PC-9 (cell line): Measurements from ENCODE around the gene XRCC4. TPM values are rescaled to one million over a fixed set of nuclear protein-coding genes. Genes with fewer than 3 reads are reported as not detected.

ENCODE experiments used
- BruUV-seq: library from RNA; stranded (reverse); fragments of 400-500 nt; replicated peaks from 2 replicates; lab custom pipeline; 2021; lab: Mats Ljungman, UMichigan
- CTCF ChIA-PET: fragments of 300-600 bp; sonication (Branson Sonifier 250); formaldehyde crosslinking; loops from one replicate; lab custom pipeline; 2022; ENCODE audit warnings: antibody characterized with exemption; lab: Charles Lee
- POLR2A ChIA-PET: fragments of 300-600 bp; sonication (Branson Sonifier 250); formaldehyde crosslinking; loops from one replicate; lab custom pipeline; 2022; ENCODE audit warnings: antibody characterized with exemption; ENCODE audit not compliant: unreplicated experiment; lab: Charles Lee
- DNase-seq, 2 experiments: peaks; one replicate each; pipeline versions ENCODE4 v3.0.0 to v3.0.0-alpha.2; 2015 to 2022; ENCODE audit warnings: mixed read lengths in 1 of 2
- H2AFZ ChIP-seq: fragments of 200-600 bp; sonication (generic); 2 replicates; pipeline ENCODE4 v1.8.1; 2017; ENCODE audit warnings: antibody characterized with exemption
- H3F3A ChIP-seq: fragments of 200-600 bp; sonication (generic); 2 replicates; pipeline ENCODE4 v1.8.1; 2017; ENCODE audit warnings: antibody characterized with exemption, mild to moderate bottlenecking, low read depth; ENCODE audit not compliant: insufficient read depth
- H3K27ac ChIP-seq: fragments of 200-600 bp; sonication (generic); 2 replicates; pipeline ENCODE4 v1.6.1; 2016; ENCODE audit warnings: mixed run types
- H3K27me3 ChIP-seq: fragments of 200-600 bp; sonication (generic); 2 replicates; pipeline ENCODE4 v1.6.1; 2016; ENCODE audit warnings: low read depth, mixed run types; ENCODE audit not compliant: insufficient read depth
- H3K36me3 ChIP-seq: fragments of 200-600 bp; sonication (generic); 2 replicates; pipeline ENCODE4 v1.6.1; 2016; ENCODE audit warnings: low read depth, mixed run types
- H3K4me1 ChIP-seq: fragments of 200-600 bp; sonication (generic); replicated peaks from 2 replicates; pipeline ENCODE4 v1.6.1; 2016; ENCODE audit warnings: mixed run types; ENCODE audit not compliant: insufficient read depth
- H3K4me2 ChIP-seq: fragments of 200-600 bp; sonication (generic); 2 replicates; pipeline ENCODE4 v1.6.1; 2017; ENCODE audit warnings: mixed run types
- H3K4me3 ChIP-seq: fragments of 200-600 bp; sonication (generic); 2 replicates; pipeline ENCODE4 v1.6.1; 2016; ENCODE audit warnings: mixed run types
- H3K79me2 ChIP-seq: fragments of 200-600 bp; sonication (generic); 2 replicates; pipeline ENCODE4 v1.6.1; 2017; ENCODE audit warnings: low read depth, mixed run types
- H3K9me2 ChIP-seq: fragments of 200-600 bp; sonication (generic); 2 replicates; pipeline ENCODE4 v1.8.1; 2017; ENCODE audit warnings: mild to moderate bottlenecking; ENCODE audit not compliant: insufficient read depth
- H3K9me3 ChIP-seq: fragments of 200-600 bp; sonication (generic); 2 replicates; pipeline ENCODE4 v1.8.1; 2016; ENCODE audit warnings: low read depth; ENCODE audit not compliant: insufficient read depth
- H4K20me1 ChIP-seq: fragments of 200-600 bp; sonication (generic); 2 replicates; pipeline ENCODE4 v1.8.1; 2017; ENCODE audit not compliant: insufficient read depth
- CTCF ChIP-seq: fragments of 200-600 bp; sonication (generic); conservative IDR thresholded peaks from 2 replicates; pipeline ENCODE4 v1.6.1; 2017; ENCODE audit warnings: mixed run types, antibody characterized with exemption, mild to moderate bottlenecking, moderate library complexity
- EZH2 ChIP-seq: fragments of 200-600 bp; sonication (generic); IDR thresholded peaks from 2 replicates; pipeline ENCODE4 v1.8.0; 2017; ENCODE audit warnings: antibody characterized with exemption, low read depth
- intact Hi-C: fragments of 100-400 bp; cut with micrococcal nuclease; formaldehyde crosslinking; loops from one replicate; pipeline ENCODE4 v1.10.0; 2022; ENCODE audit not compliant: unreplicated experiment
- total RNA-seq: library from RNA; stranded (reverse); gene quantifications from 2 replicates; pipeline ENCODE4 v1.2.3, GENCODE V29; 2021

Gene XRCC4
- total RNA-seq, 1 experiment from 2014 or later, result 12.2 TPM

GRCh38 chr5:83172655-83173054 is 95.3 kb downstream of the XRCC4 start:
- Histone ChIP-seq H3K9me3 (no peaks in the 10 kb centered on the region), H3F3A (no peaks in the 10 kb centered on the region), H3K4me2 (no peak overlapping the region), H3K27me3 (no peaks in the 10 kb centered on the region), H3K79me2 (no peaks in the 10 kb centered on the region), H3K9me2 (no peaks in the 10 kb centered on the region), H3K27ac (no peak overlapping the region), H3K36me3 (no peaks in the 10 kb centered on the region), H2AFZ (no peak overlapping the region), H4K20me1 (no peaks in the 10 kb centered on the region), H3K4me3 (no peak overlapping the region), H3K4me1 (no peaks in the 10 kb centered on the region)
- intact Hi-C loops, result no loop called here
- ChIA-PET POLR2A (no interaction called here), CTCF (no interaction called here)
- no peak for TF ChIP-seq CTCF
- no peak for TF ChIP-seq EZH2
- no TSS peak for BruUV-seq
- DNase-seq, result no peak

GRCh38 chr5:83173826-83174225 is 96.5 kb downstream of the XRCC4 start:
- Histone ChIP-seq H3K4me2 (no peak overlapping the region), H3K4me3 (no peak overlapping the region), H2AFZ (no peak overlapping the region), H3F3A (no peaks in the 10 kb centered on the region), H3K79me2 (no peaks in the 10 kb centered on the region), H3K36me3 (no peaks in the 10 kb centered on the region), H3K9me2 (no peaks in the 10 kb centered on the region), H3K27ac (no peak overlapping the region), H3K4me1 (no peaks in the 10 kb centered on the region), H4K20me1 (no peaks in the 10 kb centered on the region), H3K27me3 (no peaks in the 10 kb centered on the region), H3K9me3 (no peaks in the 10 kb centered on the region)
- ChIA-PET CTCF (no interaction called here), POLR2A (no interaction called here)
- TF ChIP-seq EZH2 (no peak), CTCF (no peak)
- DNase-seq, result no peak
- BruUV-seq, result no TSS peak
- intact Hi-C loops, result no loop called here

DNA sequence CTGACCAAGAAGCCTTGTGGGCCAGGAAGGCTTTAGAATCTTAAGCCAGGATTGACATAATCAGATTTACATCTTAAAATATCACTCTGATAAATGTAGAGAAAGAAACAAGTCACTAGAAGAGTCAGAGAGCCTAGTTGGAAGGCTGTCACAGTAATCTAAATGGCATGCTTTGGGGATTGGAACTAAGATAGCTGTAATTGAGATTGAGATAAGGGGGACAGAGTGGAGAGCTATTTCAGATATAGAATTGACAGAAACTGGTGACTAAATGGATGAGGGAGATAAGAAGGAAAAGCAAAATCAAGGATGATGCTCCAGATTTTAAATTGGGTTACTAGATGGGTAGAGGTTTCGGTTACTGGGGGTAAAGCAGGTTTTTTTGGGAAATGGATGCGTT is 100.5 kb downstream of the XRCC4 start:
- Histone ChIP-seq H3K4me3 (no peak overlapping the region), H3K27ac (no peak overlapping the region), H3K79me2 (no peaks in the 10 kb centered on the region), H3K9me3 (no peaks in the 10 kb centered on the region), H3K36me3 (no peaks in the 10 kb centered on the region), H2AFZ (no peak overlapping the region), H3K9me2 (no peaks in the 10 kb centered on the region), H3K4me1 (no peaks in the 10 kb centered on the region), H3K4me2 (no peak overlapping the region), H3F3A (no peaks in the 10 kb centered on the region), H3K27me3 (no peaks in the 10 kb centered on the region), H4K20me1 (no peaks in the 10 kb centered on the region)
- CTCF ChIA-PET, result no interaction called here
- DNase-seq, result no peak
- POLR2A ChIA-PET, result no interaction called here
- intact Hi-C loops, result no loop called here
- no TSS peak for BruUV-seq
- TF ChIP-seq EZH2 (no peak), CTCF (no peak)
